ENCODE measurements around the gene DCLK1.
"Not testable (repeated sequence)": the region's sequence is repeated elsewhere in the genome, so short reads cannot be mapped to it uniquely, and the experiment has no call there.

Gene DCLK1

GRCh38 chr13:36082396-36082795 lies 48.8 kb downstream of the DCLK1 start:
- H3K4me3 Mint-ChIP-seq: no peak overlapping the region
- H3K9me3 Mint-ChIP-seq: peaks cover 5% of the 10 kb centered on the region
- no peaks in the 10 kb centered on the region for H3K4me1 Mint-ChIP-seq
- H3K27ac Mint-ChIP-seq: no peak overlapping the region
- H3K27me3 Mint-ChIP-seq: no peaks in the 10 kb centered on the region
- no peaks in the 10 kb centered on the region for H3K36me3 Mint-ChIP-seq

GRCh38 chr13:36076211-36076610 lies 55.0 kb downstream of the DCLK1 start:
- no peak overlapping the region for H3K27ac Mint-ChIP-seq
- no peaks in the 10 kb centered on the region for H3K4me1 Mint-ChIP-seq
- H3K27me3 Mint-ChIP-seq: no peaks in the 10 kb centered on the region
- no peaks in the 10 kb centered on the region for H3K36me3 Mint-ChIP-seq
- peaks cover 5% of the 10 kb centered on the region for H3K9me3 Mint-ChIP-seq
- no peak overlapping the region for H3K4me3 Mint-ChIP-seq

GRCh38 chr13:36074659-36075058 lies 56.5 kb downstream of the DCLK1 start:
- Mint-ChIP-seq H3K9me3 (no peaks in the 10 kb centered on the region), H3K27ac (no peak overlapping the region)

GRCh38 chr13:36072152-36072935 lies 58.8 kb downstream of the DCLK1 start:
- H3K36me3 Mint-ChIP-seq: no peaks in the 10 kb centered on the region
- H3K27ac Mint-ChIP-seq: no peak overlapping the region
- no peaks in the 10 kb centered on the region for H3K9me3 Mint-ChIP-seq
- H3K27me3 Mint-ChIP-seq: no peaks in the 10 kb centered on the region
- H3K4me3 Mint-ChIP-seq: no peak overlapping the region
- H3K4me1 Mint-ChIP-seq: no peaks in the 10 kb centered on the region

More at GRCh38 chr13:36074659-36075058, 56.5 kb downstream of the DCLK1 start:
- Mint-ChIP-seq H3K27me3 (no peaks in the 10 kb centered on the region), H3K4me1 (no peaks in the 10 kb centered on the region), H3K36me3 (no peaks in the 10 kb centered on the region), H3K4me3 (no peak overlapping the region)

GRCh38 chr13:36070504-36071192 lies 60.5 kb downstream of the DCLK1 start:
- H3K4me1 Mint-ChIP-seq, H3K36me3 Mint-ChIP-seq, H3K9me3 Mint-ChIP-seq, H3K4me3 Mint-ChIP-seq, H3K27ac Mint-ChIP-seq, H3K27me3 Mint-ChIP-seq: not testable (repeated sequence)

GRCh38 chr13:36069881-36070366 lies 61.3 kb downstream of the DCLK1 start:
- H3K27me3 Mint-ChIP-seq: no peaks in the 10 kb centered on the region
- H3K9me3 Mint-ChIP-seq: no peaks in the 10 kb centered on the region
- H3K4me3 Mint-ChIP-seq: no peak overlapping the region
- H3K4me1 Mint-ChIP-seq: no peaks in the 10 kb centered on the region
- H3K36me3 Mint-ChIP-seq: no peaks in the 10 kb centered on the region
- H3K27ac Mint-ChIP-seq: no peak overlapping the region

GRCh38 chr13:36068991-36069390 lies 62.2 kb downstream of the DCLK1 start:
- Mint-ChIP-seq H3K36me3 (no peaks in the 10 kb centered on the region), H3K9me3 (no peaks in the 10 kb centered on the region), H3K4me3 (no peak overlapping the region), H3K27ac (no peak overlapping the region), H3K4me1 (no peaks in the 10 kb centered on the region), H3K27me3 (no peaks in the 10 kb centered on the region)

GRCh38 chr13:36068566-36068965 lies 62.6 kb downstream of the DCLK1 start:
- Mint-ChIP-seq H3K27ac (no peak overlapping the region), H3K9me3 (no peaks in the 10 kb centered on the region), H3K4me3 (no peak overlapping the region), H3K27me3 (no peaks in the 10 kb centered on the region), H3K36me3 (no peaks in the 10 kb centered on the region), H3K4me1 (no peaks in the 10 kb centered on the region)

GRCh38 chr13:36067746-36068381 lies 63.3 kb downstream of the DCLK1 start:
- H3K27ac Mint-ChIP-seq: no peak overlapping the region

GRCh38 chr13:36062249-36062648 lies 68.9 kb downstream of the DCLK1 start:
- H3K9me3 Mint-ChIP-seq: peaks cover 6% of the 10 kb centered on the region
- H3K4me1 Mint-ChIP-seq: no peaks in the 10 kb centered on the region
- no peaks in the 10 kb centered on the region for H3K27me3 Mint-ChIP-seq
- H3K27ac Mint-ChIP-seq: no peak overlapping the region
- H3K36me3 Mint-ChIP-seq: no peaks in the 10 kb centered on the region
- H3K4me3 Mint-ChIP-seq: no peak overlapping the region

More at GRCh38 chr13:36067746-36068381, 63.3 kb downstream of the DCLK1 start:
- Mint-ChIP-seq H3K9me3 (no peaks in the 10 kb centered on the region), H3K4me1 (no peaks in the 10 kb centered on the region), H3K4me3 (no peak overlapping the region), H3K27me3 (no peaks in the 10 kb centered on the region), H3K36me3 (no peaks in the 10 kb centered on the region)

- H3K9me3 Mint-ChIP-seq: peaks cover 7% of the 10 kb centered on the region
- no peak overlapping the region for H3K27ac Mint-ChIP-seq
- H3K36me3 Mint-ChIP-seq: no peaks in the 10 kb centered on the region
- H3K4me1 Mint-ChIP-seq: no peaks in the 10 kb centered on the region
- H3K4me3 Mint-ChIP-seq: no peak overlapping the region
- H3K27me3 Mint-ChIP-seq: no peaks in the 10 kb centered on the region
These were observed 69.6 kb downstream of the DCLK1 start for GRCh38 chr13:36061621-36062020.

GRCh38 chr13:36061054-36061453 lies 70.1 kb downstream of the DCLK1 start:
- Mint-ChIP-seq H3K27me3 (no peaks in the 10 kb centered on the region), H3K4me1 (no peaks in the 10 kb centered on the region), H3K9me3 (peaks cover 7% of the 10 kb centered on the region), H3K4me3 (no peak overlapping the region), H3K27ac (no peak overlapping the region), H3K36me3 (no peaks in the 10 kb centered on the region)

GRCh38 chr13:36059321-36059720 lies 71.9 kb downstream of the DCLK1 start:
- Mint-ChIP-seq H3K9me3 (peaks cover 7% of the 10 kb centered on the region), H3K27me3 (no peaks in the 10 kb centered on the region), H3K36me3 (no peaks in the 10 kb centered on the region), H3K4me1 (no peaks in the 10 kb centered on the region), H3K27ac (no peak overlapping the region), H3K4me3 (no peak overlapping the region)

- no peaks in the 10 kb centered on the region for H3K4me1 Mint-ChIP-seq
- no peaks in the 10 kb centered on the region for H3K27me3 Mint-ChIP-seq
- H3K27ac Mint-ChIP-seq: no peak overlapping the region
- H3K9me3 Mint-ChIP-seq: peaks cover 7% of the 10 kb centered on the region
- no peaks in the 10 kb centered on the region for H3K36me3 Mint-ChIP-seq
- no peak overlapping the region for H3K4me3 Mint-ChIP-seq
These were observed 73.1 kb downstream of the DCLK1 start for GRCh38 chr13:36058116-36058515.

- no peaks in the 10 kb centered on the region for H3K27me3 Mint-ChIP-seq
- H3K27ac Mint-ChIP-seq: no peak overlapping the region
- H3K9me3 Mint-ChIP-seq: peaks cover 7% of the 10 kb centered on the region
- no peak overlapping the region for H3K4me3 Mint-ChIP-seq
- H3K4me1 Mint-ChIP-seq: no peaks in the 10 kb centered on the region
- no peaks in the 10 kb centered on the region for H3K36me3 Mint-ChIP-seq
These were observed 73.6 kb downstream of the DCLK1 start for GRCh38 chr13:36057547-36057946.

GRCh38 chr13:36057041-36057440 lies 74.1 kb downstream of the DCLK1 start:
- Mint-ChIP-seq H3K36me3 (no peaks in the 10 kb centered on the region), H3K9me3 (peaks cover 9% of the 10 kb centered on the region), H3K4me3 (no peak overlapping the region), H3K27ac (no peak overlapping the region), H3K4me1 (no peaks in the 10 kb centered on the region), H3K27me3 (no peaks in the 10 kb centered on the region)
